HepG2 (cell line): ENCODE data around the gene MAP2K3. TPM values are rescaled to one million over a fixed set of nuclear protein-coding genes. Genes with fewer than 3 reads are reported as not detected.

ENCODE experiments used
- ATAC-seq: fragments of 200-7000 bp; cut with Tn5 transposase; 3 replicates; pipeline ENCODE4 v1.9.1; 2020; ENCODE audit warnings: mild to moderate bottlenecking, moderate library complexity
- BruUV-seq: library from RNA; stranded (reverse); fragments of 400-500 nt; replicated peaks from 2 replicates; lab custom pipeline; 2021; lab: Mats Ljungman, UMichigan
- CTCF ChIA-PET: fragments of 300-600 bp; formaldehyde crosslinking; extraction: SDS; loops from one replicate; lab custom pipeline; 2021; ENCODE audit warnings: low total read pairs, inconsistent platforms, low intra/inter-chr PET ratio; lab: Yijun Ruan, JAX
- POLR2A ChIA-PET: fragments of 350-600 bp; sonication (Branson Sonifier 250); formaldehyde crosslinking; loops from one replicate; lab custom pipeline; 2020; ENCODE audit warnings: antibody characterized with exemption, inconsistent platforms; lab: Yijun Ruan, JAX
- DNase-seq: peaks from one replicate; pipeline ENCODE4 v3.0.0-alpha.2; 2015; ENCODE audit warnings: low spot score
- FAIRE-seq: peaks from 3 replicates; lab custom pipeline; 2011; peaks lifted over from hg19 to GRCh38; lab: Jason Lieb, UNC
- H2AFZ ChIP-seq: one replicate; pipeline ENCODE4 v1.6.1; 2011; ENCODE audit warnings: low read length, inconsistent platforms
- H3K27ac ChIP-seq: fragments of 300-600 bp; 3 replicates; pipeline ENCODE4 v1.8.0; 2011; ENCODE audit warnings: mixed run types, mild to moderate bottlenecking, mixed read lengths, low read length, inconsistent platforms; ENCODE audit not compliant: insufficient read depth; ENCODE audit errors: extremely low read length
- H3K27me3 ChIP-seq, 2 experiments: fragments of 200-600 bp in 1 of 2; 2 replicates in 1 of 2; 3 replicates in 1 of 2; pipeline versions ENCODE4 v1.6.0 to v1.8.0; 2011; ENCODE audit warnings: low read length in 2 of 2, mild to moderate bottlenecking in 2 of 2, moderate library complexity in 2 of 2, inconsistent platforms in 1 of 2; ENCODE audit not compliant: insufficient read depth in 2 of 2, control insufficient read depth in 1 of 2
- H3K36me3 ChIP-seq, 2 experiments: fragments of 200-600 bp in 1 of 2; replicated peaks in 1 of 2; 2 replicates in 1 of 2; 3 replicates in 1 of 2; pipeline versions ENCODE4 v1.5.1 to v1.8.0; 2011; ENCODE audit warnings: low read length in 2 of 2, inconsistent platforms in 1 of 2; ENCODE audit not compliant: insufficient read depth in 2 of 2, control insufficient read depth in 1 of 2
- H3K4me1 ChIP-seq: 2 replicates; pipeline ENCODE4 v1.5.1; 2012; ENCODE audit warnings: low read length, inconsistent platforms; ENCODE audit not compliant: insufficient read depth
- H3K4me2 ChIP-seq: 2 replicates; pipeline ENCODE4 v1.6.0; 2011; ENCODE audit warnings: low read depth, low read length, inconsistent platforms
- H3K4me3 ChIP-seq, 3 experiments: fragments of 200-600 bp in 1 of 3; sonication (generic), shearing (Covaris generic) in 1 of 3; replicated peaks in 1 of 3; 2 replicates each; pipeline ENCODE4 v1.5.1; 2011 to 2016; ENCODE audit warnings: low read length in 3 of 3, inconsistent platforms in 2 of 3, low read depth in 2 of 3, mild to moderate bottlenecking in 2 of 3, control low read depth in 1 of 3, mixed read lengths in 1 of 3; ENCODE audit not compliant: insufficient read depth in 1 of 3
- H3K79me2 ChIP-seq: one replicate; pipeline ENCODE4 v1.6.1; 2011; ENCODE audit warnings: low read length, inconsistent platforms; ENCODE audit not compliant: insufficient read depth
- H3K9ac ChIP-seq: 2 replicates; pipeline ENCODE4 v1.6.0; 2011; ENCODE audit warnings: mild to moderate bottlenecking, low read depth, low read length, inconsistent platforms; ENCODE audit not compliant: insufficient read depth
- H3K9me3 ChIP-seq: 2 replicates; pipeline ENCODE4 v1.5.1; 2012; ENCODE audit warnings: mild to moderate bottlenecking, low read length
- H4K20me1 ChIP-seq: 2 replicates; pipeline ENCODE4 v1.6.0; 2011; ENCODE audit warnings: inconsistent platforms, mild to moderate bottlenecking, low read length, moderate library complexity; ENCODE audit not compliant: insufficient read depth
- AGO2 ChIP-seq: fragments of 200-400 bp; formaldehyde crosslinking; optimal IDR thresholded peaks from 2 replicates; pipeline ENCODE3; 2017; ENCODE audit warnings: mild to moderate bottlenecking, low read depth, low read length, moderate library complexity
- JDP2 ChIP-seq: sonication (generic); formaldehyde crosslinking; IDR thresholded peaks from 2 replicates; pipeline ENCODE4 v1.8.1; 2022; ENCODE audit warnings: missing genetic modification reagents, borderline replicate concordance
- PAX8 ChIP-seq: sonication (generic); formaldehyde crosslinking; IDR thresholded peaks from 2 replicates; pipeline ENCODE4 v1.8.0; 2022; ENCODE audit warnings: mild to moderate bottlenecking, missing genetic modification reagents, borderline replicate concordance
- POGZ ChIP-seq: sonication (generic); formaldehyde crosslinking; IDR thresholded peaks from 2 replicates; pipeline ENCODE4 v1.4.0; 2020; ENCODE audit warnings: mild to moderate bottlenecking, missing genetic modification reagents
- RBM22 ChIP-seq: fragments of 200-400 bp; formaldehyde crosslinking; optimal IDR thresholded peaks from 2 replicates; pipeline ENCODE3; 2017; ENCODE audit warnings: mild to moderate bottlenecking, low read length, moderate library complexity
- SMAD3 ChIP-seq: sonication (generic); formaldehyde crosslinking; IDR thresholded peaks from 2 replicates; pipeline ENCODE4 v1.4.0; 2020; ENCODE audit warnings: missing genetic modification reagents
- SRSF1 ChIP-seq: fragments of 200-400 bp; formaldehyde crosslinking; optimal IDR thresholded peaks from 2 replicates; pipeline ENCODE3; 2017; ENCODE audit warnings: mild to moderate bottlenecking, low read depth, low read length, moderate library complexity
- SRY ChIP-seq: sonication (generic); formaldehyde crosslinking; IDR thresholded peaks from 2 replicates; pipeline ENCODE4 v1.8.0; 2022; ENCODE audit warnings: mild to moderate bottlenecking, missing genetic modification reagents
- ZNF260 ChIP-seq: sonication (generic); formaldehyde crosslinking; IDR thresholded peaks from 2 replicates; pipeline ENCODE4 v1.4.0; 2020; ENCODE audit warnings: missing genetic modification reagents, low read depth, mild to moderate bottlenecking, borderline replicate concordance
- ZNF263 ChIP-seq: sonication (generic); formaldehyde crosslinking; IDR thresholded peaks from 2 replicates; pipeline ENCODE4 v1.4.0; 2020; ENCODE audit warnings: missing genetic modification reagents
- ZNF570 ChIP-seq: sonication (generic); formaldehyde crosslinking; IDR thresholded peaks from 2 replicates; pipeline ENCODE4 v1.4.0; 2020; ENCODE audit warnings: mild to moderate bottlenecking, missing genetic modification reagents, borderline replicate concordance
- ZNF800 ChIP-seq: sonication (generic); formaldehyde crosslinking; IDR thresholded peaks from 2 replicates; pipeline ENCODE4 v1.4.0; 2020; ENCODE audit warnings: missing genetic modification reagents
- ZNF839 ChIP-seq: sonication (generic); formaldehyde crosslinking; IDR thresholded peaks from 2 replicates; pipeline ENCODE4 v1.4.0; 2020; ENCODE audit warnings: missing genetic modification reagents, mild to moderate bottlenecking, borderline replicate concordance
- ZNF878 ChIP-seq: sonication (generic); formaldehyde crosslinking; IDR thresholded peaks from 2 replicates; pipeline ENCODE4 v1.8.1; 2023; ENCODE audit warnings: mild to moderate bottlenecking, missing genetic modification reagents, moderate library complexity
- WGBS: methylation state at CpG from one replicate; pipeline ENCODE4 v1.1.6; 2017; ENCODE audit warnings: low lambda C conversion rate; 5-methylcytosine and 5-hydroxymethylcytosine counted together
- in situ Hi-C: cut with HindIII; loops from 2 replicates; pipeline ENCODE4 v1.10.0; 2017; ENCODE audit warnings: low pct_unique_long_range_greater_than_20kb; ENCODE audit not compliant: extremely low pct_ligation_motif_present
- intact Hi-C: fragments of 100-400 bp; cut with micrococcal nuclease; formaldehyde crosslinking; loops from one replicate; pipeline ENCODE4 v1.10.0; 2022; ENCODE audit not compliant: unreplicated experiment
- polyA plus RNA-seq, 8 experiments: library from polyadenylated mRNA; depleted of rRNA in 3 of 8; stranded (reverse) in 7 of 8; unstranded in 1 of 8; fragments of >200 nt; fragmentation: Illumina TruSeq in 4 of 8; extraction: Trizol in 4 of 8; gene quantifications; 2 replicates each; pipeline versions ENCODE4 v1.2.1 to v1.2.3, GENCODE V29; 2011 to 2016; ENCODE audit warnings: low read depth in 4 of 8, missing spikeins in 1 of 8, mixed read lengths in 1 of 8; ENCODE audit not compliant: insufficient read depth in 1 of 8
- total RNA-seq, 5 experiments: library from RNA; depleted of rRNA; stranded (reverse); fragments of >200 nt; fragmentation: Illumina TruSeq; extraction: Trizol; gene quantifications; 2 replicates each; pipeline ENCODE4 v1.2.3, GENCODE V29; 2016; ENCODE audit warnings: low read depth in 1 of 5

Gene MAP2K3
- total and polyA plus RNA-seq, 2 of the 13 experiments (the other 11 are each of a cell fraction or from before 2014, with no cell fraction given), result 20.5 to 27.4 TPM

GRCh38 chr17:21357696-21358656, 73.5 kb downstream of the MAP2K3 start:
- intact Hi-C loops, result no loop called here
- Histone ChIP-seq H3K36me3 (no peaks in the 10 kb centered on the region), H3K79me2 (no peaks in the 10 kb centered on the region), H3K9ac (no peak overlapping the region), H3K9me3 (no peaks in the 10 kb centered on the region), H3K27me3 (peaks cover 3 to 18% of the 10 kb centered on the region in 2 experiments; a peak in 3 of 5 replicates), H3K4me3 (no peak overlapping the region), H3K4me1 (no peaks in the 10 kb centered on the region), H4K20me1 (no peaks in the 10 kb centered on the region), H3K4me2 (no peak overlapping the region), H3K27ac (no peak overlapping the region), H2AFZ (no peak overlapping the region)
- no TSS peak for BruUV-seq
- no peak for ATAC-seq
- no peak for FAIRE-seq
- DNase-seq, result no peak
- 27% methylated on average over 9 of the region's 10 CpGs for WGBS
- CTCF ChIA-PET, result no interaction called here
- in situ Hi-C loops, result no loop called here
- TF ChIP-seq SRSF1 (no peak), ZNF263 (CRISPR knock-in tag) (peak; percentile 77)
- POLR2A ChIA-PET, result no interaction called here

GRCh38 chr17:21358682-21359482, 74.4 kb downstream of the MAP2K3 start:
- H3K79me2 ChIP-seq, result no peaks in the 10 kb centered on the region
- no peak overlapping the region for H3K4me3 ChIP-seq
- FAIRE-seq, result no peak
- ATAC-seq, result no peak; the same call in 2 of the 3 replicates
- ChIA-PET POLR2A (no interaction called here), CTCF (no interaction called here)
- H3K4me1 ChIP-seq, result no peaks in the 10 kb centered on the region
- H3K9ac ChIP-seq, result no peak overlapping the region
- H3K27ac ChIP-seq, result no peak overlapping the region
- peaks cover 1 to 12% of the 10 kb centered on the region in 2 experiments; a peak in 2 of 5 replicates for H3K27me3 ChIP-seq
- no peaks in the 10 kb centered on the region for H3K36me3 ChIP-seq
- no peaks in the 10 kb centered on the region for H4K20me1 ChIP-seq
- DNase-seq, result no peak
- WGBS, result 45% methylated on average over 8 of the region's 12 CpGs
- intact Hi-C loops (no loop called here), in situ Hi-C loops (no loop called here)
- H2AFZ ChIP-seq, result no peak overlapping the region
- no TSS peak for BruUV-seq
- no peak overlapping the region for H3K4me2 ChIP-seq
- no peaks in the 10 kb centered on the region for H3K9me3 ChIP-seq
- TF ChIP-seq AGO2, result no peak
- no peak for TF ChIP-seq POGZ
- TF ChIP-seq ZNF878 (CRISPR knock-in tag), result no peak
- no peak for TF ChIP-seq SRY
- no peak for TF ChIP-seq RBM22
- TF ChIP-seq ZNF800, result no peak
- no peak for TF ChIP-seq ZNF570 (CRISPR knock-in tag)
- TF ChIP-seq PAX8, result no peak
- no peak for TF ChIP-seq ZNF260 (CRISPR knock-in tag)
- TF ChIP-seq ZNF839 (CRISPR knock-in tag), result no peak
- no peak for TF ChIP-seq JDP2
- TF ChIP-seq SMAD3 (CRISPR knock-in tag), result no peak
